NCI-H1092 treated with DMSO at 0.1 percent for 48 hours (cell line): ENCODE results near the gene IGSF1.
"Not testable (repeated sequence)": the region's sequence is repeated elsewhere in the genome, so short reads cannot be mapped to it uniquely, and the experiment has no call there.

Experiments
- DNase-seq: peaks from one replicate; lab custom pipeline; 2025; lab: John Stamatoyannopoulos, UW

The IGSF1 gene

GRCh38 chrX:131271826-131272225 is 17.3 kb downstream of the IGSF1 start:
- DNase-seq: no peak

DNA sequence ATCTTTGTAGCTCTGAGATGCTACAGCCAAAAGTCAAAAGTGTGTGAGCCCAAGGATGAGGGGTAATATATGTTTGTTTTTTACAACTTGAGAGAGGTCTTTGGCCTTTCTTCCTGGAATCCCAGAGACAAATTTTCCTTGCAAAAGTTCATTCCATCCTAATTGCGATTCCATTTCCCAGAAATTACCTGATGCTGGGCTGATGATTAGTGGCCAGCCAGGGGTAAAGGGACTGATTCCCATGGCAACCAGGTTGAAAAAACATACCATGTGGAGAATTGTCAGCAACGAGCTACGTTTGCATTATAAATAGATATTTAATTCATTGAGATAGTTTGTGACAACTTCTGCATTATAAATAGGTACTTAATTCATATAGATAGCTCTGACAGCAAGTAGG is 17.8 kb downstream of the IGSF1 start:
- DNase-seq: no peak

GRCh38 chrX:131270080-131270479 is 19.0 kb downstream of the IGSF1 start:
- no peak for DNase-seq

DNA sequence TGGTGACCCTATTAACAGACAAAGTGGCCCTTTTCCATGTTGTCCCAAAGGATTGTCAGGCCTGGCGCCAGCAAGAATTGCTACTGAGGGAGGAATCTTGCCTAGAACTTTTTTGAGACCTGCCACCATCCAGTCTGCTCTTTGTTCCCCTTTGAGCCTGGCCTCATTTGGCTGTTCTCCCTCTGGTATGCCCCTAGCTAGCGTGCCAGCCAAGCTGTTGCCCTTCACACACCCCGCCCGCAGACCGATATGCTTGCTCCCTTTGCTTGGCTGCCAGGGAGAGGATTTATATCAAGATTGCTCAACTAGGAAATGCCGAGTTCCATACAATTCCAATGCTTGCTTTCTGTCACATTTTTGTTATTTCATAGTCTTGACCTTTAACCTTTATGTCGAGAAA is 24.4 kb downstream of the IGSF1 start:
- DNase-seq: no peak

GRCh38 chrX:131264053-131264452 is 25.1 kb downstream of the IGSF1 start:
- no peak for DNase-seq

DNA sequence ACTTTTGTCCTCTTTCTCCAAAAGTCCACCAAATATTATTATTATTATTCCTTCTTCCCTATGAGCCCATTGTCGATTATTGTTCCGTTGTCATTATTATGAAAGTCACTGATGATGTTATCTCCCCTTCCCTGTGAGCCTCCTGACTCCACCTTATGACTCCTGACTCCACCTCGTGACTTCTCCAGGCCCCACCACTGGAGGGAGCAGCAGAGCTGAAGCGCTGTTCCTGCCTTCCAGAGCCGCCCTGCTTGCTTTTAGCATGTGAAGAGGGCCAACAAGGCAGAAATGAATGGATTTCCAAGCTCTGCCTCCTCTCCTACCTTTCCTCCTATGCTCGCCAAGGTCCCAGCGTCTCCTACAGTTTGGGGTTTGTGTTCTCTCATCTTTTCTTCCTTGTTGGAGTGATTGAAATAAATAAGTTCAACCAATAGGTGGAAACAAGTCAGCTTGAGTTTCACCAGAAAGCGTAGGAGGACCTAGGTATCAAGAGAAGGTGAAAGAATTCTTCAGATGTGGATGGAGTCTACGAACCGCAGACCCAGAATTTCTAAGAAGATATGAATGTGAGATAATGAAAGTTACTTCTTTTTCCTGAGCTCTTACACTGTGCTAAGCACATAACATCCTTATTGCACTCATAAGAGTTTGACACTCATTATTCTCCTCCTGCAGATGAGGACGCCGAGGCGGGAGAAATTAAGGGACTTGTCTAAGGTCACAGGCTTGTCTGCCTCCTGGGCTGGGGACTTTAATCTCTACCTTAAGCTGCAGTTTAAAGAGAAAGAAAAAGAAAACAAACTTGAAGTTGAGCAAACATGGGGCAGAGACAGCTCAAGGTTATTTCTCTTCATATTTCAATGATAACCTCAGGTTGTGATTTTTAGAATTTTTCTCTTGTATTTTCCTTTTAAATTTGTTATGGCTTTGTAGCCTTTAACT is 26.1 kb downstream of the IGSF1 start:
- DNase-seq: no peak

- DNase-seq: no peak
These were observed 26.9 kb downstream of the IGSF1 start for GRCh38 chrX:131262200-131262599.

DNA sequence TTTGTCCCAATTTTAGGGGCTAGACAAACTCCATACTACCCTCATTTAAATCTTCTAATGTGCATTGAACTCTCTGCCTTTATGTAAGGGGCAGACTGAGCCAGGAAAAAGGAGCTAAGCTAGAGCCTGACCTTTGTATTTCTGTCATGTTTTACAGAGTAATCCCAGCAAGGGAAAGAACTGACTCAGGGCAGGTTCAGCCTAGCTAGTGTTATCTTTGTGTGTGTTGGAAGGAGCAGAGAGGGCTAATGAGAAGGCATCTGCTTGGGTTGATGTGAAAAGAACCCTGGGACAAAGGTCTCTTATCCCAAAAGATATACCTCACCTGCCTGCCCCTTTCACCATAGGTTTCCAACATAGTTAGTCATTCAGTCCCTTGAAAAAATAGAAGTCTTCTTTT is 31.7 kb downstream of the IGSF1 start:
- no peak for DNase-seq

DNA sequence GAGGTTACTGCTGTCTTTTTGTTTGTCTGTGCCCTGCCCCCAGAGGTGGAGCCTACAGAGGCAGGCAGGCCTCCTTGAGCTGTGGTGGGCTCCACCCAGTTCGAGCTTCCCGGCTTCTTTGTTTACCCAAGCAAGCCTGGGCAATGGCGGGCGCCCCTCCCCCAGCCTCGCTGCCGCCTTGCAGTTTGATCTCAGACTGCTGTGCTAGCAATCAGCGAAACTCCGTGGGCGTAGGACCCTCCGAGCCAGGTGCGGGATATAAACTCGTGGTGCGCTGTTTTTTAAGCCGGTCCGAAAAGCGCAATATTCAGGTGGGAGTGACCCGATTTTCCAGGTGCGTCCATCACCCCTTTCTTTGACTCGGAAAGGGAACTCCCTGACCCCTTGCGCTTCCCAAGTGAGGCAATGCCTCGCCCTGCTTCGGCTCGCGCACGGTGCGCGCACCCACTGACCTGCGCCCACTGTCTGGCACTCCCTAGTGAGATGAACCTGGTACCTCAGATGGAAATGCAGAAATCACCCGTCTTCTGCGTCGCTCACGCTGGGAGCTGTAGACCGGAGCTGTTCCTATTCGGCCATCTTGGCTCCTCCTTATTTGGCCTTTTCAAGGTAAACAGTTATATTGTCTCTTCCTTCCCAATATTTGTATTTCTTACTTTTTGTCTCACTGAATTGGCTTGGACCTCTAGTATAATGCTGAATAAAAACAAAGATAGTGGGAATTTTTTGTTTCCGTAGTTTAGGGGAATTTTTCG is 37.9 kb downstream of the IGSF1 start:
- not testable (repeated sequence) for DNase-seq

GRCh38 chrX:131239057-131239456 is 50.0 kb downstream of the IGSF1 start:
- no peak for DNase-seq

DNA sequence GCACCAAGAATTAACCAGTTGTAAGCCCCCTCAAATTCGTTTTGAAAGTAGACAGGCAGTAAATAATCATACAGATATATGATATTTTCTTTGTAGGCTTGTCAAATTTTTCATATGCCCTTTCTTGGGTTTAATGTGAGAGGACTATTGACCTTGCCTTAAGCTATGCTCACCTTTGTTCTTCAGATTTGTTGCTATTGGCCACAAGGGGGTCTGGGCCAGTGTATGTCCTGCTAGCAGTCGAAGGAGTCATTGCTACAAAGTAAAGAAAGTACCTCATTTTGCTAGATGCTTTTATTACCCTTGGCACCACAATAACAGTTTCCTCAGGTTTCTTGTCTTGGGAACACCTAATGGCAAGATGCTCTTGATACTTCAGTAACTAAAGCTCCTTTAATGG is 51.7 kb downstream of the IGSF1 start:
- DNase-seq: no peak

GRCh38 chrX:131235768-131236545 is 53.1 kb downstream of the IGSF1 start:
- DNase-seq: no peak

DNA sequence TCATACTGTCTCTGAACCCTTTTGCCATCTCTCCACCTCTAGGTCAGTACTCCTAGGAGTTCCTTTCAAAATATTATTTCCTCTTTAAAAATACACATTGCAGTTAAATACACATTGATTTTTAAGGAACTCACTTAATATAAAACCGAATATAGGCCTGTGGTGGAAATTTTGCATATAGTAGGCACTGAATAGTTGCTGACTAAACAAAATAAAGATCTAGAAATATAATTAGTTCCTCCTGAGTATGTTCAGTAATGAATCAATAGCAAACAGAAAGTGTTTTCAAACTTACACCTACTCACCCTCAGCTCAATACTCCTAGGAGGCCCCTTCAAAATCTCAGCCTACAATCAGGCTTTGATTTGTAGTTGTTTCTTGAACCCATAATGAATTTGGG is 61.5 kb downstream of the IGSF1 start:
- no peak for DNase-seq

GRCh38 chrX:131226591-131226990 is 62.5 kb downstream of the IGSF1 start:
- no peak for DNase-seq

GRCh38 chrX:131225078-131225477 is 64.0 kb downstream of the IGSF1 start:
- DNase-seq: no peak
